HG03066 (cell line): ENCODE results near the gene CA4.
"Not testable (repeated sequence)": the region's sequence is repeated elsewhere in the genome, so short reads cannot be mapped to it uniquely, and the experiment has no call there.

ENCODE experiments used
- ATAC-seq: cut with Tn5 transposase; IDR thresholded peaks from one replicate; pipeline ENCODE4 v1.9.1; 2021; ENCODE audit warnings: low read depth; ENCODE audit not compliant: unreplicated experiment

CA4 gene

DNA sequence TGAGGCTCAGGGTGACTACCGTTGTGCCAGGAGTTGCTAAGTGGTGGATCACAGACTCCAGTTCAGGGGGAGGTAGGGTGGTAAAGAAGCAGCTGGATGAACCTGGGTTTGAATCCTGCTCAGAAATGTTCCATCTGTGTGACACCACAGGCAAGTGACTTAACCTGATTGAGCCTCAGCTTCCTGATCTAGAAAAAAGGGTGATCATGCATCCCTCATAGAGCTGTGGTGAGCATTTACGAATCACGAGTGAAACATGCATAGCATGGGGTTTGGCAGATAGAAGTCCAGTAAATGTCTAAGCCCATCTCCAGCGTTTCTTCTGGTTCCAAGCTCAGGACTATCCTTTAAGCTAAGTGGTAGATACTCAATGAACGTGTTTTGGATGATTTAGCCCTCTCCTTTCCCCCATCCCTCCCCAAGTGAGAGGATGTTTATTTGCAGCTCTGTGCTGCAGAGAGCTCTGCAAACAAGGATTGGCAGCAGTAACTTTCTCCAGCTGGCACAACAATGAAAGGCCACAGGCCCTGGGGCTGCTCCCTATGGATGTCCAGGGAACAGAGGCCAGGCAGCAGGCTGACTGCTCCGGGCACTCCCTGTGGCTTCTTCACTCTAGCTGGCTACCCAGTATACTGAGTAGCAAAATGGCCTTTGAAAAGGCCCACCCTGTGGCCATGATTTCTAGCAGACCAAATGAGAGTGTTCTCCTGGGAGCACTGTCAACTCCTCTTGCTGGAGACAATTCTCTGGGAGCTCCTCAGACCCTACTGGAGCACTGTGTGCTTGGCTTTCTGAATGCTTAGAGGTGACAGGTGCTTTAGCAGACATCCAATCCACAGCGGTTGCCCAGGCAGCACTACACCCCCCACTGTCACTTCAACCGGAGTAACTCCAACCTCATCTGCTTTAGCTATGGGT lies 21.3 kb downstream of the CA4 start:
- no peak for ATAC-seq

DNA sequence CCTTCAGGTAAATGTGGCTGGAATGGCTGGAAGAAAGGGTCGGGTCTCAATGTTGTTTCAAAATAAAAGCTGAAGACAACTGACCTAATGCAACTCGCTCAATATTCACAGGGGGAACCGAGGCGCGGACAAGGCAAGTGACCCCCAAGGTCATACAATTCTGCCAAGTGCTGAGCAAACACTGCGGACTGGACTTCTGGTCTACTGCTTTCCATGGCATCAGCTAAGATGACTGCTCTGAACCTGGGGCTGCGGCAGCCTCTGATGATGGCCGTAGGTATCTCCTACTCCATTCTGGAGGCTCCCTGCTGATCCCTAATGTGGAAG lies 21.9 kb downstream of the CA4 start:
- ATAC-seq: no peak

- no peak for ATAC-seq
Measured at GRCh38 chr17:60173304-60173819, 23.6 kb downstream of the CA4 start.

- ATAC-seq: no peak
Measured at GRCh38 chr17:60174035-60174434, 24.3 kb downstream of the CA4 start.

DNA sequence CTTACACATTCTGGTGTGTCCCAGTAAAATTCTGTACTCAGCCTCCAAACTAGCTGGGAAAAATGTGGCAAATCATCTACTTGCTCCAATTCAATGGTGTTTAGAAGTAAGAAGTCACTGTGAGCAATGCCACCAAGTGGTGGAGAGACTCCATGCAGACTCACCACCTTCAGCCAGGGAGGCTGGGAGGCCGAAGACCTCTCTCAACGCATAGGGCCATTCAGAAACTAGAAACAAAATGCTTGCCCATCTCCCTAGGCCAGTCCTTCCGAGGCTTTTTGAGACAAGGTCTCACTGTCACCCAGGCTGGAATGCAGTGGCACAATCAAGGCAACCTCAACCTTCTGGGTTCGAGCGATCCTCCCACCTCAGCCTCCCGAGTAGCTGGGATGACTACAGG lies 25.0 kb downstream of the CA4 start:
- ATAC-seq: not testable (repeated sequence)

DNA sequence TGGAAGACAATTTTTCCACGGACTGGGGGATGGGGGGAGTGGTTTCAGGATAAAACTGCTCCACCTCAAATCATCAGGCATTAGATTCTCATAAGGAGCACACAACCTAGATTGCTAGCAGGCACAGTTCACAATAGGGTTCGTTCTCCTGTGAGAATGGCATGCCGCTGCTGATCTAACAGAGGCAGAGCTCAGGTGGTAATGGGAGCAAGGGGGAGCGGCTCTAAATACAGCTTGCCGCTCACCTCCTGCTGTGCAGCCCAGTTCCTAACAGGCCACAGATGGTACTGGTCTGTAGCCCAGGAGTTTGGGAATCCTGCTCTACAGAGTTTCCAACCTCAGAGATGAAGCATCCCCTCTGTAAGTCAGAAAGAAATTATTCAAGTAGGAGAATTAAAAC lies 27.0 kb downstream of the CA4 start:
- not testable (repeated sequence) for ATAC-seq

- not testable (repeated sequence) for ATAC-seq
Measured at GRCh38 chr17:60178180-60178579, 28.4 kb downstream of the CA4 start.

DNA sequence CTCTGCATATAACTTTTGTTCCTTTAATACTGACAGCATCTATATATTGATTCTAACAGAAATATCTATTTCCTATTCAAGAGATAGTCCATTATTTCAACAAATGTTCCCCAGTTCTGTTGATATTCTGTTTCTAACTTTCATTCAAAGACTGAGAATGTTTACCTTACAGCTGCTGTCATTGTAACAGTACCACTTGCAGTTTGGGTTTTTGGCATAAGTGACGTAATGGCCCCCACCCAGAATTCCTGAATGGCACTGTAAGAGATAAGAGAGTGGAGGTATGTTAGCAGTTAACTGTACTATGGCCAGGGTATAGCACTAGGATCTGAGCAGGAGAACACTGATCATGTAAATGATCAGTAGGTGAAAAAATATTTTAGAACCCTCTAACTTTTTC lies 30.6 kb downstream of the CA4 start:
- not testable (repeated sequence) for ATAC-seq

GRCh38 chr17:60186372-60186771 lies 36.6 kb downstream of the CA4 start:
- ATAC-seq: not testable (repeated sequence)

GRCh38 chr17:60186846-60187745 lies 37.3 kb downstream of the CA4 start:
- ATAC-seq: not testable (repeated sequence)

- no peak for ATAC-seq
Measured at GRCh38 chr17:60188759-60189158, 39.0 kb downstream of the CA4 start.

DNA sequence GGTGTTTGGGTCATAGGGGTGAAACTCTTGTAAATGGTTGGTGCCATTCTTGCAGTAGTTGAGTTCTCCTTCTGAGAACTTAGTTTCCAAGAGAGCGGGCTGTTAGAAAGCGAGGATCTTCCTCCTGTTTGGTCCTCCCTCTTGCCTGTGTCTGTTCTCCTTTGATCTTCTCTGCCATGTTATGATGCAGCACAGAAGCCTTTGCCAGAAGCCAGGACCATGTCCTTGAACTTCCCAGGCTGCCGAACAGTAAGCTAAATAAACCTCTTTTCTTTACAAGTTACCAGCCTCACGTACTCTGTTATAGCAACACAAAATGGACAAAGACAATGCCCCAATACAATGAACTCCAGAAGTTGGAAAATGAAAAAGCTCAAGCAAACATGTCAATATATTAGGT lies 40.3 kb downstream of the CA4 start:
- ATAC-seq: not testable (repeated sequence)

DNA sequence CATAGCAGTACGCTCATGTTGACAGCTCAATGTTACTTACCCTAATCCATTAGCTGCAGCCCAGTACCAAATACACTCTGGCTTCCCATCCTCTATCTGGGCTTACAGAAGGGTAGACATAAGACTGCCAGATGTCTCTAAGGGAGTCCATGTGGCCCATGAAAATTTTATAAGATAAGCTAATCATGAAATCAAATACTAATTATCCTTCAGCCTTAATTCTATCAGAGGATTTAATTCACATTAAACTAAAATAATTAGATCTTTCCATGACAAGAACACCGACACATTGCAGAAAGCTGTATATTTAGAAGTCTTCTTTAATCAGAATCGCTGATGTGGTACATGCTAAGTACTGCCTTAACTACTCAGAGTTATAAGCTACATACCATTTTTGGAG lies 43.3 kb downstream of the CA4 start:
- not testable (repeated sequence) for ATAC-seq

DNA sequence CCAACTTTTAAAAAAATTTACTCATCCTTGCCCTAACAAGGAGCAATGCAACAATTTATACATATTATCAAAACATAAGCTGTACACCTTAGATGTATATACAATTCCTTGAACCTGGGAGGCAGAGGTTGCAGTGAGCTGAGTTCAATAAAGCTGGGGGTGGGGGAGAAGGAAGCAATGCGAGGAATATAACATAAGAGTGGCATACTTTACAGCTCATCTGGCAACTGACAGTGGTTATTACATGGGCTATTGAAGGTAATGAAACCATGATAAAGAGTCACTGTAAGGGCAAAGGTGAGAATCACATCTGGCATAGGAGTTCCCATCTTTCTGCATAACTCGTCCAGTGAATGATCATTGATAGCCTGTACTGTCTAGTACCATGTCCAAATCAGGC lies 43.7 kb downstream of the CA4 start:
- no peak for ATAC-seq

GRCh38 chr17:60194141-60194540 lies 44.4 kb downstream of the CA4 start:
- ATAC-seq: not testable (repeated sequence)

DNA sequence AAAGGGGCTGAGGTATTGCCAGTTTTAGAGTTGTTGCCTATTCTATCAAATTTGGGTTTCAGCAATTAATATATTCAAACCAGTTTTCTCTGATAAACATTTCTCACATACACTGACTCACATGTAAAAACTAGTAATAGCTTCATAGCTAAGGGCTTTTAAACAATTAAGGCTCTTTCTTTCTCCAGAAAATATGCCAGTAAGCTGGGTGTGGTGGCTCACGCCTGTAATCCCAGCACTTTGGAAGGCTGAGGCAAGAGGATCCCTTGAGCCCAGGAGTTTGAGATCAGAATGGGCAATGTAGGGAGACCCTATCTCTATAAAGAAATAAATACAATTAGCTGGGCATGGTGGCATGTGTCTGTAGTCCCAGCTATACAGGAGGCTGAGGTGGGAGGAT lies 48.9 kb downstream of the CA4 start:
- not testable (repeated sequence) for ATAC-seq

DNA sequence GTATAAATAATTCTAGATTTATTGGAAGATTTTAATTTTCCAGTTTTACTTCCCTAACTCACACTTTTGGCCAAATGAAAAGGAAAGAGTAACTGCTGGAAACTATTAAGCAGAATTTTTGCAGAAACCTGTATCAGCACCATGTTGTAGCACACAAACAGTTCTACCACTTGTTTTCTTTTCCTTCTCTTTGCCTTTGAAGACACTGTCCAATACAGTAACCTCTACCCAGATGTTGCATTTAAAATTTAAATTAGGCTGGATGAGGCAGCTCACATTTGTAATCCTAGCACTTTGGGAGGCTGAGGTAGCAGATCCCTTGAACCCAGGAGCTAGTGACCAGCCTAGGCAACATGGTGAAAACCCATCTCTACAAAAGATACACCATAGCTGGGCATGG lies 56.0 kb downstream of the CA4 start:
- ATAC-seq: not testable (repeated sequence)

- not testable (repeated sequence) for ATAC-seq
Measured at GRCh38 chr17:60208302-60208701, 58.5 kb downstream of the CA4 start.
